GM21786 (cell line): Measurements from ENCODE around the gene VAT1.
"Not testable (repeated sequence)": the region's sequence is repeated elsewhere in the genome, so short reads cannot be mapped to it uniquely, and the experiment has no call there.

ENCODE experiments used
- ATAC-seq: cut with Tn5 transposase; IDR thresholded peaks from one replicate; pipeline ENCODE4 v1.9.1; 2021; ENCODE audit not compliant: unreplicated experiment

Gene VAT1

GRCh38 chr17:43010667-43011308, 11.4 kb downstream of the VAT1 start:
- ATAC-seq: no peak

- peak; percentile 81 for ATAC-seq
Observed at GRCh38 chr17:43006639-43007551, 15.3 kb downstream of the VAT1 start, which contains the start of gene IFI35. Gene IFI35, plus strand, starts transcription at chr17:43006784. Its CDS starts 164 bp downstream, at chr17:43006948.

GRCh38 chr17:43003542-43004172, 18.5 kb downstream of the VAT1 start:
- ATAC-seq: no peak

- ATAC-seq: not testable (repeated sequence)
Observed at GRCh38 chr17:43000894-43001293, 21.3 kb downstream of the VAT1 start.

GRCh38 chr17:42999003-42999525, 23.1 kb downstream of the VAT1 start:
- ATAC-seq: no peak

- ATAC-seq: peak; percentile 94
Observed at GRCh38 chr17:42997984-42998938, 23.9 kb downstream of the VAT1 start, which contains the start of gene RPL27. Gene RPL27, plus strand, starts transcription at chr17:42998419. Its CDS starts 332 bp downstream, at chr17:42998751.

- ATAC-seq: no peak
Observed at GRCh38 chr17:42997390-42997983, 24.7 kb downstream of the VAT1 start.

GRCh38 chr17:42993913-42994312, 28.3 kb downstream of the VAT1 start:
- ATAC-seq: not testable (repeated sequence)

GRCh38 chr17:42992872-42993271, 29.3 kb downstream of the VAT1 start:
- no peak for ATAC-seq

GRCh38 chr17:42991471-42991870, 30.7 kb downstream of the VAT1 start:
- ATAC-seq: no peak

- ATAC-seq: no peak
Observed at GRCh38 chr17:42989726-42990652, 32.2 kb downstream of the VAT1 start.

- no peak for ATAC-seq
Observed at GRCh38 chr17:42989141-42989540, 33.0 kb downstream of the VAT1 start.

- no peak for ATAC-seq
Observed at GRCh38 chr17:42985225-42985624, 37.0 kb downstream of the VAT1 start.

GRCh38 chr17:42982266-42982665, 39.9 kb downstream of the VAT1 start:
- ATAC-seq: no peak

GRCh38 chr17:42980766-42981397, 41.3 kb downstream of the VAT1 start:
- ATAC-seq: no peak

GRCh38 chr17:42980274-42980765, 41.9 kb downstream of the VAT1 start, which contains the start of gene RUNDC1:
Gene RUNDC1, plus strand, starts transcription at chr17:42980565. Its CDS starts 12 bp downstream, at chr17:42980577.
- ATAC-seq: no peak

- ATAC-seq: no peak
Observed at GRCh38 chr17:42979511-42980273, 42.5 kb downstream of the VAT1 start, which contains the start of gene PTGES3L. Gene PTGES3L, minus strand, starts transcription at chr17:42980080. Its CDS starts 27 bp downstream, at chr17:42980053.
